NCI-H1436 treated with DMSO at 0.1 percent for 48 hours (cell line): ENCODE results near the gene FNIP1.
"Not testable (repeated sequence)": the region's sequence is repeated elsewhere in the genome, so short reads cannot be mapped to it uniquely, and the experiment has no call there.

Experiments used
- DNase-seq: peaks from one replicate; lab custom pipeline; 2025; lab: John Stamatoyannopoulos, UW

The FNIP1 gene

GRCh38 chr5:131796793-131797693 is at the start of gene FNIP1:
Gene FNIP1, minus strand, starts transcription at chr5:131797017. Its CDS starts 96 bp downstream, at chr5:131796921.
- peak; percentile 75 for DNase-seq

- DNase-seq = no peak
These were observed 49.7 kb upstream of the FNIP1 start for GRCh38 chr5:131846536-131846935.

GRCh38 chr5:131845828-131846227 is 49.0 kb upstream of the FNIP1 start:
- DNase-seq = no peak

- not testable (repeated sequence) for DNase-seq
These were observed 46.2 kb upstream of the FNIP1 start for GRCh38 chr5:131842971-131843370.

GRCh38 chr5:131832702-131833101 is 35.9 kb upstream of the FNIP1 start:
- DNase-seq = not testable (repeated sequence)

GRCh38 chr5:131825404-131826013 is 28.7 kb upstream of the FNIP1 start:
- no peak for DNase-seq

- no peak for DNase-seq
These were observed 27.8 kb upstream of the FNIP1 start for GRCh38 chr5:131824631-131825030.

- no peak for DNase-seq
These were observed 24.4 kb upstream of the FNIP1 start for GRCh38 chr5:131821221-131821620.

- DNase-seq = no peak
These were observed 21.3 kb upstream of the FNIP1 start for GRCh38 chr5:131818001-131818724.

GRCh38 chr5:131814990-131815389 is 18.2 kb upstream of the FNIP1 start:
- no peak for DNase-seq

GRCh38 chr5:131812371-131813160 is 15.7 kb upstream of the FNIP1 start:
- DNase-seq = no peak

GRCh38 chr5:131810510-131811249 is 13.9 kb upstream of the FNIP1 start:
- no peak for DNase-seq

- no peak for DNase-seq
These were observed 681 bp downstream of the FNIP1 start for GRCh38 chr5:131795879-131796792.

- no peak for DNase-seq
These were observed 1.6 kb downstream of the FNIP1 start for GRCh38 chr5:131795228-131795627.

GRCh38 chr5:131794586-131794985 is 2.2 kb downstream of the FNIP1 start:
- DNase-seq = no peak

- no peak for DNase-seq
These were observed 3.9 kb downstream of the FNIP1 start for GRCh38 chr5:131792896-131793295.

GRCh38 chr5:131791866-131792265 is 5.0 kb downstream of the FNIP1 start:
- no peak for DNase-seq

GRCh38 chr5:131790550-131790949 is 6.3 kb downstream of the FNIP1 start:
- DNase-seq = no peak

- DNase-seq = no peak
These were observed 7.1 kb downstream of the FNIP1 start for GRCh38 chr5:131789765-131790164.

GRCh38 chr5:131787736-131788135 is 9.1 kb downstream of the FNIP1 start:
- DNase-seq = no peak
